Measurements from ENCODE around the gene UPK3BL1. TPM values are rescaled to one million over a fixed set of nuclear protein-coding genes. Genes with fewer than 3 reads are reported as not detected.
"Not testable (repeated sequence)": the region's sequence is repeated elsewhere in the genome, so short reads cannot be mapped to it uniquely, and the experiment has no call there.

Gene UPK3BL1
- total RNA-seq: 135 TPM
- 49.0 TPM for polyA plus RNA-seq

- H3K4me1 ChIP-seq (ENCODE audit: insufficient read depth); H3K36me3 ChIP-seq (ENCODE audit: insufficient read depth); DNase-seq (ENCODE audit: extremely low spot score); H3K4me3 ChIP-seq (ENCODE audit: low read depth, low read length); H3K27ac ChIP-seq (ENCODE audit: low read depth): not testable (repeated sequence)
- WGBS: no CpG with 5 or more reads among the region's 9 CpGs
Measured at GRCh38 chr7:102642691-102643090, at the start of gene UPK3BL1. TSS of gene UPK3BL1 (minus strand) at chr7:102642791. CDS start at chr7:102642741, 50 bp downstream.

GRCh38 chr7:102690602-102691001, 48.0 kb upstream of the UPK3BL1 start:
- 91% methylated on average over 4 of the region's 6 CpGs for WGBS
- H3K36me3 ChIP-seq (ENCODE audit: insufficient read depth); H3K4me1 ChIP-seq (ENCODE audit: insufficient read depth); DNase-seq (ENCODE audit: extremely low spot score); H3K4me3 ChIP-seq (ENCODE audit: low read depth, low read length); H3K27ac ChIP-seq (ENCODE audit: low read depth): not testable (repeated sequence)

GRCh38 chr7:102689436-102690282, 47.1 kb upstream of the UPK3BL1 start:
- DNase-seq (ENCODE audit: extremely low spot score); H3K4me3 ChIP-seq (ENCODE audit: low read depth, low read length); H3K4me1 ChIP-seq (ENCODE audit: insufficient read depth); H3K27ac ChIP-seq (ENCODE audit: low read depth); H3K36me3 ChIP-seq (ENCODE audit: insufficient read depth): not testable (repeated sequence)
- WGBS: 53% methylated on average over 15 of the region's 74 CpGs

- H3K4me3 ChIP-seq (ENCODE audit: low read depth, low read length); H3K36me3 ChIP-seq (ENCODE audit: insufficient read depth); DNase-seq (ENCODE audit: extremely low spot score); H3K27ac ChIP-seq (ENCODE audit: low read depth); H3K4me1 ChIP-seq (ENCODE audit: insufficient read depth): not testable (repeated sequence)
- WGBS: no CpG with 5 or more reads among the region's 37 CpGs
Measured at GRCh38 chr7:102688299-102689036, 45.9 kb upstream of the UPK3BL1 start.

- not testable (repeated sequence) for DNase-seq (ENCODE audit: extremely low spot score); H3K27ac ChIP-seq (ENCODE audit: low read depth); H3K4me3 ChIP-seq (ENCODE audit: low read depth, low read length); H3K4me1 ChIP-seq (ENCODE audit: insufficient read depth); H3K36me3 ChIP-seq (ENCODE audit: insufficient read depth)
- WGBS: no CpG with 5 or more reads among the region's 5 CpGs
Measured at GRCh38 chr7:102682560-102682959, 40.0 kb upstream of the UPK3BL1 start.

GRCh38 chr7:102680780-102681179, 38.2 kb upstream of the UPK3BL1 start:
- H3K4me1 ChIP-seq (ENCODE audit: insufficient read depth); H3K36me3 ChIP-seq (ENCODE audit: insufficient read depth); DNase-seq (ENCODE audit: extremely low spot score); H3K4me3 ChIP-seq (ENCODE audit: low read depth, low read length); H3K27ac ChIP-seq (ENCODE audit: low read depth): not testable (repeated sequence)
- WGBS: no CpG with 5 or more reads among the region's 5 CpGs

GRCh38 chr7:102675545-102675944, 33.0 kb upstream of the UPK3BL1 start:
- H3K4me3 ChIP-seq (ENCODE audit: low read depth, low read length); H3K4me1 ChIP-seq (ENCODE audit: insufficient read depth); H3K27ac ChIP-seq (ENCODE audit: low read depth); DNase-seq (ENCODE audit: extremely low spot score); H3K36me3 ChIP-seq (ENCODE audit: insufficient read depth): not testable (repeated sequence)
- 83% methylated on average over 1 of the region's 2 CpGs for WGBS

GRCh38 chr7:102673447-102674067, 31.0 kb upstream of the UPK3BL1 start:
- H3K4me1 ChIP-seq (ENCODE audit: insufficient read depth); H3K36me3 ChIP-seq (ENCODE audit: insufficient read depth); H3K27ac ChIP-seq (ENCODE audit: low read depth); H3K4me3 ChIP-seq (ENCODE audit: low read depth, low read length); DNase-seq (ENCODE audit: extremely low spot score): not testable (repeated sequence)
- WGBS: no CpG with 5 or more reads among the region's 9 CpGs

- DNase-seq (ENCODE audit: extremely low spot score); H3K27ac ChIP-seq (ENCODE audit: low read depth): not testable (repeated sequence)
Measured at GRCh38 chr7:102671956-102672307, 29.3 kb upstream of the UPK3BL1 start.

GRCh38 chr7:102671166-102671955, 28.8 kb upstream of the UPK3BL1 start, which contains the start of gene POLR2J2:
TSS of gene POLR2J2 (minus strand) at chr7:102671663. CDS start at chr7:102671601, 62 bp downstream.
- not testable (repeated sequence) for H3K27ac ChIP-seq (ENCODE audit: low read depth); H3K4me1 ChIP-seq (ENCODE audit: insufficient read depth); H3K36me3 ChIP-seq (ENCODE audit: insufficient read depth)
- DNase-seq (ENCODE audit: extremely low spot score): peak; percentile 80
- 0% methylated on average over 11 of the region's 63 CpGs for WGBS
- H3K4me3 ChIP-seq (ENCODE audit: low read depth, low read length): peak within 1 kb of the TSS; percentile 25

More at GRCh38 chr7:102671956-102672307, 29.3 kb upstream of the UPK3BL1 start:
- WGBS: no CpG with 5 or more reads among the region's 9 CpGs
- H3K4me3 ChIP-seq (ENCODE audit: low read depth, low read length); H3K4me1 ChIP-seq (ENCODE audit: insufficient read depth); H3K36me3 ChIP-seq (ENCODE audit: insufficient read depth): not testable (repeated sequence)

- H3K4me3 ChIP-seq (ENCODE audit: low read depth, low read length); H3K27ac ChIP-seq (ENCODE audit: low read depth); H3K36me3 ChIP-seq (ENCODE audit: insufficient read depth); H3K4me1 ChIP-seq (ENCODE audit: insufficient read depth); DNase-seq (ENCODE audit: extremely low spot score): not testable (repeated sequence)
- 90% methylated on average over 8 of the region's 14 CpGs for WGBS
Measured at GRCh38 chr7:102667523-102667922, 24.9 kb upstream of the UPK3BL1 start.

GRCh38 chr7:102666850-102667249, 24.3 kb upstream of the UPK3BL1 start:
- H3K27ac ChIP-seq (ENCODE audit: low read depth); H3K36me3 ChIP-seq (ENCODE audit: insufficient read depth); DNase-seq (ENCODE audit: extremely low spot score); H3K4me1 ChIP-seq (ENCODE audit: insufficient read depth); H3K4me3 ChIP-seq (ENCODE audit: low read depth, low read length): not testable (repeated sequence)
- no CpG with 5 or more reads among the region's 16 CpGs for WGBS

GRCh38 chr7:102664765-102665164, 22.2 kb upstream of the UPK3BL1 start:
- H3K36me3 ChIP-seq (ENCODE audit: insufficient read depth); H3K4me3 ChIP-seq (ENCODE audit: low read depth, low read length); H3K4me1 ChIP-seq (ENCODE audit: insufficient read depth); H3K27ac ChIP-seq (ENCODE audit: low read depth); DNase-seq (ENCODE audit: extremely low spot score): not testable (repeated sequence)
- WGBS: 82% methylated on average over 4 of the region's 11 CpGs
